Thyroid gland (tissue), 4 donors: ENCODE measurements around the gene ZNF407.

Source experiments
- CTCF ChIP-seq, 6 experiments: fragments of 200-600 bp in 3 of 6; fragments of 450-650 bp in 3 of 6; sonication (generic) in 3 of 6; IDR thresholded peaks; one replicate each; pipeline ENCODE4 v1.5.1; 2016 to 2019; ENCODE audit warnings: antibody characterized with exemption in 6 of 6, mild to moderate bottlenecking in 2 of 6, inconsistent platforms in 1 of 6, moderate library complexity in 1 of 6
- POLR2A ChIP-seq, 2 donors: fragments of 450-650 bp; IDR thresholded peaks; one replicate each; pipeline ENCODE4 v1.6.1; 2017; ENCODE audit warnings: antibody characterized with exemption in 2 of 2, mild to moderate bottlenecking in 2 of 2, moderate library complexity in 1 of 2

GRCh38 chr18:75052475-75052874 is 454.8 kb downstream of the ZNF407 start:
- peak in 1 of 6 experiments; percentile 4 for TF ChIP-seq CTCF (IDR thresholded peaks at IDR 0.05)
- peak in 1 of 2 donors; percentile 33 for TF ChIP-seq POLR2A (IDR thresholded peaks at IDR 0.05)
